Body of pancreas (tissue), 4 donors: ENCODE results near the gene CRYZ. TPM values are rescaled to one million over a fixed set of nuclear protein-coding genes. Genes with fewer than 3 reads are reported as not detected.

Source experiments
- ATAC-seq: fragments of 150-250 bp; one replicate; pipeline ENCODE4 v1.9.1; 2016
- DNase-seq, 4 donors: peaks; one replicate each; pipeline ENCODE4 v3.0.0-alpha.2; 2019
- H3K27ac ChIP-seq, 4 donors: fragments of 200-600 bp; sonication (generic); 1 replicate in 3 of 4; 2 replicates in 1 of 4; pipeline versions ENCODE4 v1.5.1 to v1.6.1; 2016 to 2019; ENCODE audit warnings: mild to moderate bottlenecking in 1 of 4, mixed read lengths in 1 of 4, moderate library complexity in 1 of 4
- H3K27me3 ChIP-seq, 2 donors: fragments of 200-600 bp; sonication (generic); one replicate each; pipeline ENCODE4 v1.6.0; 2016; ENCODE audit warnings: mild to moderate bottlenecking in 1 of 2
- H3K36me3 ChIP-seq, 2 donors: fragments of 200-600 bp; sonication (generic); replicated peaks in 1 of 2; 2 replicates each; pipeline ENCODE4 v1.5.1; 2016; ENCODE audit warnings: low read depth in 2 of 2; ENCODE audit not compliant: insufficient read depth in 1 of 2
- H3K4me1 ChIP-seq: fragments of 200-600 bp; sonication (generic); one replicate; pipeline ENCODE4 v1.6.0; 2016
- H3K4me3 ChIP-seq, 2 donors: fragments of 200-600 bp; sonication (generic); 1 replicate in 1 of 2; 2 replicates in 1 of 2; pipeline ENCODE4 v1.5.1; 2016 to 2019
- H3K9me3 ChIP-seq, 3 donors: fragments of 200-600 bp; sonication (generic); 1 replicate in 2 of 3; 2 replicates in 1 of 3; pipeline ENCODE4 v1.5.1; 2016
- POLR2A ChIP-seq, 3 donors: fragments of 450-650 bp; IDR thresholded peaks; one replicate each; pipeline ENCODE4 v1.6.1; 2016; ENCODE audit warnings: antibody characterized with exemption in 3 of 3, mild to moderate bottlenecking in 2 of 3
- WGBS, 2 donors: methylation state at CpG; one replicate each; pipeline ENCODE4 v1.1.5; 2017; 5-methylcytosine and 5-hydroxymethylcytosine counted together
- intact Hi-C: fragments of 100-400 bp; cut with DNase I; formaldehyde crosslinking; loops from one replicate; pipeline ENCODE4 v1.15.1; 2023
- total RNA-seq, 2 donors: library from RNA; depleted of rRNA; stranded (reverse); fragments of >200 nt; gene quantifications; one replicate each; pipeline ENCODE4 v1.1.0, GENCODE V29; 2016
- TF ChIP-seq, protein P1 (sequence below), 7 experiments: fragments of 450-650 bp in 4 of 7; fragments of 200-600 bp in 3 of 7; sonication (generic) in 3 of 7; IDR thresholded peaks; one replicate each; pipeline ENCODE4 v1.5.1; 2016 to 2019; ENCODE audit warnings: antibody characterized with exemption in 7 of 7

Gene CRYZ
- total RNA-seq, 2 donors from 2014 or later, result 28.7 to 77.0 TPM

DNA sequence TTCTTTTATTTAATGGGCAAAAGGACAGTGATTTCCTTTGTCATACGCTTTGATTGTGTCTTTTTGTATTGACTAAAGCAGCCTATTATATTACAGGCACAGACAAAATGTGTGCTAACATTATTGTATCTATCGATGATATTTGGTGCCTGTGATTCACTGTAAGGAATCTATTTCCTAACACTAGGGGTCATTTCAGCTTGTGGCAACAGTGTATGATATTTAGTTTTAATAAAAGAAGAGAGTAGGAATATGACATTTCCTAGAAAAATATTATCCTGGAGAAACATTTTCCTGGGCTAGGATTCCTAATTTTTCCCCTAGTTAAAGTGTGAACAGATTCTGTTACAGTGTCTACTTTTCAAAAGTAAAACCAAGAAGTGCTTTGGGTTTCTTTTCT lies 42.9 kb upstream of the CRYZ start:
- H3K4me1 ChIP-seq, result no peaks in the 10 kb centered on the region
- TF ChIP-seq POLR2A (IDR thresholded peaks at IDR 0.05), result no peak
- TF ChIP-seq, protein P1, sequence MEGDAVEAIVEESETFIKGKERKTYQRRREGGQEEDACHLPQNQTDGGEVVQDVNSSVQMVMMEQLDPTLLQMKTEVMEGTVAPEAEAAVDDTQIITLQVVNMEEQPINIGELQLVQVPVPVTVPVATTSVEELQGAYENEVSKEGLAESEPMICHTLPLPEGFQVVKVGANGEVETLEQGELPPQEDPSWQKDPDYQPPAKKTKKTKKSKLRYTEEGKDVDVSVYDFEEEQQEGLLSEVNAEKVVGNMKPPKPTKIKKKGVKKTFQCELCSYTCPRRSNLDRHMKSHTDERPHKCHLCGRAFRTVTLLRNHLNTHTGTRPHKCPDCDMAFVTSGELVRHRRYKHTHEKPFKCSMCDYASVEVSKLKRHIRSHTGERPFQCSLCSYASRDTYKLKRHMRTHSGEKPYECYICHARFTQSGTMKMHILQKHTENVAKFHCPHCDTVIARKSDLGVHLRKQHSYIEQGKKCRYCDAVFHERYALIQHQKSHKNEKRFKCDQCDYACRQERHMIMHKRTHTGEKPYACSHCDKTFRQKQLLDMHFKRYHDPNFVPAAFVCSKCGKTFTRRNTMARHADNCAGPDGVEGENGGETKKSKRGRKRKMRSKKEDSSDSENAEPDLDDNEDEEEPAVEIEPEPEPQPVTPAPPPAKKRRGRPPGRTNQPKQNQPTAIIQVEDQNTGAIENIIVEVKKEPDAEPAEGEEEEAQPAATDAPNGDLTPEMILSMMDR (IDR thresholded peaks at IDR 0.05), result no peak
- H3K9me3 ChIP-seq, result no peaks in the 10 kb centered on the region
- 78 to 82% methylated on average over 2 of the region's 2 CpGs for WGBS, 2 donors
- intact Hi-C loops, result no loop called here
- no peak overlapping the region for H3K27ac ChIP-seq
- DNase-seq (no peak), ATAC-seq (no peak)
- H3K4me3 ChIP-seq, result no peak overlapping the region
- no peaks in the 10 kb centered on the region for H3K27me3 ChIP-seq
- H3K36me3 ChIP-seq, result no peaks in the 10 kb centered on the region

DNA sequence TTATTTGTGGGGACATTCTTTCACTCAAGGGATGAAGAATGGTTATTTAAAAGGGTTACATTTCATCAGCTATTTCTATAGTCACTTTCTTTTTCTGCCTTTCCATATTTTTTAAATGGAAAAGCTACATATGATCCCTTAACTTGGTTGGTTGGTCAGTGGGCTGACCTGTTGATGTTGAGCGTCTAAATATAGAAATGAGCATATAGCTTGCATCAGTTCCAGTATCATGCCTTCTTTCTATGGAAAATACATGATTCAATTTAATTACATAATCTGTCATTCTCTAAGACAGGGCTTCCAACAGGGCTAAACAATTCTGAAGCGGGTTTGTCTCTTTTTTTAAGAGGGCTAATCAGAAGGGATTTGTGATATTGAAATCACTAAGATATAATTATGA lies 40.7 kb upstream of the CRYZ start:
- Histone ChIP-seq H3K4me1 (no peaks in the 10 kb centered on the region), H3K27ac (no peak overlapping the region), H3K27me3 (no peaks in the 10 kb centered on the region), H3K4me3 (no peak overlapping the region), H3K36me3 (no peaks in the 10 kb centered on the region), H3K9me3 (no peaks in the 10 kb centered on the region)
- intact Hi-C loops, result loop anchor here (5.0 kb wide), 1 partner anchor 429 kb away; no protein-coding TSS in a partner anchor
- WGBS, 2 donors, result 58 to 76% methylated on average over 2 of the region's 2 CpGs
- DNase-seq (no peak), ATAC-seq (no peak)
- TF ChIP-seq POLR2A (IDR thresholded peaks at IDR 0.05), result no peak
- TF ChIP-seq, protein P1 (IDR thresholded peaks at IDR 0.05), result no peak

DNA sequence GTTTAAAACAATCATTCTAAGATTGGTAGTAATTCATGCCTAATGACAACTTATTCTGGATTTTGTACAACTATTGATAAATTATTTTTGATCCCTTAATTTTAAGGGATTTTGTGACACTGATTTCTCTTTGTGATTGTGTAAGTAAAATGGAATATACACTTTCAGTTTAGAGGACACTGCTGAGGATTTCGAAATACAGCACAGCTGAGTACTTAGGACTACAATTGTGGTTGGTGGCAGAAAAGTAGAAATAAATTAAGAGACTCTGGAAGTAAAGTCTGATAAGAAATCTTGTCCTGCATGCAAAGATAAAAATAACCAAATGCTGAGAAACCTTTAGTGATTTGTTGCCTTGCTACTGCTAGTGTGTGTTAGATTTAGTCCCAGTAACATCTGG lies 40.1 kb upstream of the CRYZ start:
- Histone ChIP-seq H3K27me3 (no peaks in the 10 kb centered on the region), H3K36me3 (no peaks in the 10 kb centered on the region), H3K4me3 (no peak overlapping the region), H3K9me3 (no peaks in the 10 kb centered on the region), H3K27ac (no peak overlapping the region), H3K4me1 (no peaks in the 10 kb centered on the region)
- no peak for ATAC-seq
- intact Hi-C loops, result loop anchor here (5.0 kb wide), 1 partner anchor 429 kb away; no protein-coding TSS in a partner anchor
- WGBS, 2 donors, result 26 to 41% methylated on average over 1 of the region's 1 CpG
- TF ChIP-seq, protein P1 (IDR thresholded peaks at IDR 0.05), result no peak
- no peak for TF ChIP-seq POLR2A (IDR thresholded peaks at IDR 0.05)
- no peak for DNase-seq

DNA sequence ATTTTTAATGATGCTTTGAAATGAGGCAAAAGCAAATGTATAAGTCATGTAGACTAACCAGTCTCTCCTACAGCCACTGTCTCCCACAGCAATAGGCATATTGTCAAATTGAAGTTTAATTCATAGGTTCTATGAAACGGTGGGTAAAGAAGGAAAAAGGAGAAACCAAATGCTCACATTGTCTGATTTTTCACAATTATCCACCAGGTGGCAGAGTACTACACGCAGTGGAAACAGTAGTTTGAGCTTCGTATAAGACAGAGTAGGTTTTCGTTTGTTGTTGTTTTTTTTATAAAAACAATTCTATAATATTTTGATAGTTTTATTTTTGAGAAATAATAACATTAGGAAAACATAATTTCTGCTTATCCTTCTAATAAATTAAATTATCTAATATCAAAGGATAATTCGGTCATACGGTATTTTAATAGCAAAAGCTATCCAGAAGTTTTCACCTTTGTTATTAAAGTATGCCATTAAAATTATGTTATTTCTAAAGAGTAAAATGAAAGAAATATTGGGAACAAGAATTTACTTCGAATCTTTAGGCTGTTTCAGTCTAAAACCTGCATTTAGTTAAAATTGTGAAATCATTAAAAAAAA lies 39.2 kb upstream of the CRYZ start:
- intact Hi-C loops, result loop anchor here (5.0 kb wide), 1 partner anchor 430 kb away; no protein-coding TSS in a partner anchor
- H3K4me1 ChIP-seq, result no peaks in the 10 kb centered on the region
- no peak overlapping the region for H3K27ac ChIP-seq
- H3K4me3 ChIP-seq, result no peak overlapping the region
- DNase-seq (peak in 2 of 4 donors; percentile 7 to 34), ATAC-seq (peak; percentile 71)
- H3K27me3 ChIP-seq, result no peaks in the 10 kb centered on the region
- TF ChIP-seq, protein P1 (IDR thresholded peaks at IDR 0.05), result peak in 6 of 7 experiments; percentile 59 to 71 (median 66)
- TF ChIP-seq POLR2A (IDR thresholded peaks at IDR 0.05), result no peak
- WGBS, 2 donors, result 17 to 18% methylated on average over 7 of the region's 7 CpGs
- no peaks in the 10 kb centered on the region for H3K9me3 ChIP-seq
- no peaks in the 10 kb centered on the region for H3K36me3 ChIP-seq

DNA sequence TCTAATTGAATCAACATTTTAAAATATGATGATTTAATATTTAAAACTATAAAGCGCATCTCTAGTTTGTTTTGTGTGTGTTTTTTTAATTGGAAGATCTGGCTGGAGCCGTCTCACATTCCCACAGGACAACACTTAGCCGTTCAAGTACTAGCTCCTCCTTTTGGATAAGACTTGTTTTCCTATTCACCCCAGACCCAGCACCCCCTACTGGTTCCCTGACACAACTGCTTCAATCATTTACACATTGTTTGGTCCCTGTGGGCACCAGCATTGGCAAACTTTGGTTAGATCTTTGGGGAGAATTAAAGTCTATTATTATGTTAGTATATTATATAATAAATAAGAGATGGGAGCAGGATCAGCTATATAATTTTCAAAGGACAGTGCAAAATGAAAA lies 34.6 kb upstream of the CRYZ start:
- no peaks in the 10 kb centered on the region for H3K9me3 ChIP-seq
- no peak overlapping the region for H3K4me3 ChIP-seq
- DNase-seq (peak in 2 of 4 donors; percentile 6 to 10), ATAC-seq (no peak)
- peaks cover 0 to 2% of the 10 kb centered on the region in 2 donors for H3K36me3 ChIP-seq
- WGBS, 2 donors, result 61 to 64% methylated on average over 3 of the region's 3 CpGs
- no peak overlapping the region for H3K27ac ChIP-seq
- no peaks in the 10 kb centered on the region for H3K27me3 ChIP-seq
- H3K4me1 ChIP-seq, result no peaks in the 10 kb centered on the region
- intact Hi-C loops, result no loop called here
- no peak for TF ChIP-seq POLR2A (IDR thresholded peaks at IDR 0.05)
- TF ChIP-seq, protein P1 (IDR thresholded peaks at IDR 0.05), result peak in 3 of 7 experiments; percentile 10 to 17 (median 15)
